SKM-1 treated with dmso at 0.1 percent for 144 hours (cell line): ENCODE measurements around the gene SMG6.
"Not testable (repeated sequence)": the region's sequence is repeated elsewhere in the genome, so short reads cannot be mapped to it uniquely, and the experiment has no call there.

Experiments used
- DNase-seq: peaks from one replicate; lab custom pipeline; 2025; ENCODE audit not compliant: unreplicated experiment; lab: John Stamatoyannopoulos, UW

The SMG6 gene

GRCh38 chr17:2207815-2208515 is 95.6 kb downstream of the SMG6 start:
- DNase-seq: no peak

- no peak for DNase-seq
Observed at GRCh38 chr17:2204393-2204792, 99.2 kb downstream of the SMG6 start.

- no peak for DNase-seq
Observed at GRCh38 chr17:2203818-2204217, 99.8 kb downstream of the SMG6 start.

- no peak for DNase-seq
Observed at GRCh38 chr17:2202996-2203575, 100.5 kb downstream of the SMG6 start.

GRCh38 chr17:2202302-2202995 is 101.1 kb downstream of the SMG6 start:
- DNase-seq: no peak

GRCh38 chr17:2199386-2199785 is 104.2 kb downstream of the SMG6 start:
- DNase-seq: not testable (repeated sequence)

GRCh38 chr17:2198927-2199326 is 104.7 kb downstream of the SMG6 start:
- no peak for DNase-seq

GRCh38 chr17:2197271-2197670 is 106.3 kb downstream of the SMG6 start:
- DNase-seq: no peak

GRCh38 chr17:2195729-2196128 is 107.9 kb downstream of the SMG6 start:
- DNase-seq: no peak

GRCh38 chr17:2194889-2195335 is 108.7 kb downstream of the SMG6 start:
- no peak for DNase-seq

- no peak for DNase-seq
Observed at GRCh38 chr17:2192367-2193057, 111.1 kb downstream of the SMG6 start.

GRCh38 chr17:2191785-2192184 is 111.8 kb downstream of the SMG6 start:
- DNase-seq: no peak

- no peak for DNase-seq
Observed at GRCh38 chr17:2191227-2191626, 112.4 kb downstream of the SMG6 start.

GRCh38 chr17:2190014-2190413 is 113.6 kb downstream of the SMG6 start:
- no peak for DNase-seq

- no peak for DNase-seq
Observed at GRCh38 chr17:2188971-2189630, 114.5 kb downstream of the SMG6 start.

GRCh38 chr17:2187758-2188157 is 115.8 kb downstream of the SMG6 start:
- no peak for DNase-seq

GRCh38 chr17:2186937-2187336 is 116.6 kb downstream of the SMG6 start:
- no peak for DNase-seq

GRCh38 chr17:2184993-2185931 is 118.3 kb downstream of the SMG6 start:
- DNase-seq: no peak

- no peak for DNase-seq
Observed at GRCh38 chr17:2183346-2183745, 120.2 kb downstream of the SMG6 start.

GRCh38 chr17:2181897-2182448 is 121.6 kb downstream of the SMG6 start:
- no peak for DNase-seq
